A549 treated with dexamethasone at 1 μM for 4 hours (cell line): ENCODE results near the gene IVNS1ABP. TPM values are rescaled to one million over a fixed set of nuclear protein-coding genes. Genes with fewer than 3 reads are reported as not detected.

Source experiments
- total RNA-seq: library from RNA; stranded (reverse); fragments of 200-300 nt; extraction: Qiagen RNA extraction; gene quantifications from 5 replicates; pipeline ENCODE4 v1.2.3, GENCODE V29; 2022

Gene IVNS1ABP
- total RNA-seq, result 24.0 to 28.5 TPM (median 26.2 TPM) in 5 replicates

DNA sequence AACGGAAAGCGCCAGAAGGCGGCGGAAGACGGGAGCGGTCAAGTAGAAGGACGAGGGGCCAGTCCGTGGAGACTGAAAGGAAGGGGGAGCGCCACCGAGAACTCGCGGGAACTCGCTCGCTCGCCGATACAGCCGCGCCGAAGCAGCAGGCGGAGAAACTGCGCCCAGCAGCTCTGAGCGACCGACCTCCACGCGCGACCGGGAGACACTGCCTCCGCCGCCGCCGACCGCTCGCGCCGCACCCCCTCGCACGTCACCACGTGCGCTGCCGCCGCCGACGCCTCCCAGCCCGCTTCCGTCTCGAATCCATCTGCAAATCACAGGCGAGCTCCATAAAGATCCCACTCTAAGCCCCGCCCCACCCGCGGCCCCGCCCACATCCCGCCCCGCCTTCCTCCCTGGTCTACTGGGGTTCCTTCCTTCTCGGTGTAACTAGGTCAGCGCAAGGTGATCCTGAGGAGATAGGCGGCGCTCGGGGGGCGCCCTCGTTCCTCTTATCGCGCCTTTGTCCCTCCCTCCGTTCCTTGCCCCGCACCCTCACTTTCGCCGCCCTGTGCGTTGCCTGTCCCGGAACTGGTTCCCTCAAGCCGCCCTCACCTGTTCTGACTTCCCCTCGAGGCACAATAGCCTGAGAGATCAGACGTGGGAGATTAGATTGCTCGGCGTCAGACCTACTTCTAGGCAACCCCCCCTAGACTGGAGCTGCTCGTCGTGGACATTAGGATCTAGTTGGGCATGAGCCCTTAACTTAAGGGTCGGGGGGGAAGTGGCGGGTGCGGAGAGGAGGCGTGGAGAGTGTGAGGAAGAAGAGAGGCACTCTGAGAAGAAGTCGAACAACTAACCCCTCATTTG, at the start of gene IVNS1ABP:
Gene IVNS1ABP (minus strand): TSS at position 210 of the 852 bp plus-strand sequence. CDS start 7,750 bp downstream, outside the sequence.

Other genes starting within 250 kb of the IVNS1ABP start
- 10.9 to 17.3 TPM (median 14.3 TPM) in 5 replicates for gene TRMT1L, start 160.3 kb downstream of the IVNS1ABP start, total RNA-seq
- gene SWT1, start 160.1 kb downstream of the IVNS1ABP start, total RNA-seq, result 1.5 to 2.0 TPM (median 1.8 TPM) in 5 replicates